Frontal cortex (tissue), 4 donors: ENCODE data around the gene ZNF91. TPM values are rescaled to one million over a fixed set of nuclear protein-coding genes. Genes with fewer than 3 reads are reported as not detected.
"Not testable (repeated sequence)": the region's sequence is repeated elsewhere in the genome, so short reads cannot be mapped to it uniquely, and the experiment has no call there.

Source experiments
- DNase-seq, 2 donors: peaks; one replicate each; pipeline ENCODE4 v3.0.0; 2012; ENCODE audit warnings: low spot score in 2 of 2
- FAIRE-seq: peaks from 2 replicates; lab custom pipeline; 2012; peaks lifted over from hg19 to GRCh38; lab: Jason Lieb, UNC
- total RNA-seq: library from RNA; depleted of rRNA; stranded (reverse); fragments of >200 nt; gene quantifications from one replicate; pipeline ENCODE4 v1.2.3, GENCODE V29; 2014
- donor health status: control.
- donor health status: control.
- donor health status: control.

ZNF91 gene
- total RNA-seq, 1 donor from 2014 or later = 624 TPM

DNA sequence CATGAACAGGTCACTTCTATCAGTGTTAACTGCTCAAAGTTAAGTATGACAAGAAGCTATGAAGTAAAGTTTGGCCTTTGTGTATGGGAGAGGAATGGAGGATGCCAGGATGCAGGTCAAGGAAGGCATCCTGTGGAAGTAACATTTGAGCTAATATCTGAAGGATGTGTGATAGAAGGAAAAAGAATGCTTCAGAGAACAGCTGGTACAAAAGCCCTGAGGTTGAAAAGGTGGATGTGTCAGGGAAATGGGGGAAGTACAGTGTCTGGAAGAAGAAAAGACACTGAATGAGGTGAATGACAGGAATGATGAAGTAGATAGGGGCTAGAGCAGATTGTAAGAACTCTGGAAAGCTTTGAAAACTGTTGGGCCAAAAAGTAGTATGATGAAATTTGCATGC, 67.1 kb downstream of the ZNF91 start:
- FAIRE-seq (no peak), DNase-seq (no peak)

DNA sequence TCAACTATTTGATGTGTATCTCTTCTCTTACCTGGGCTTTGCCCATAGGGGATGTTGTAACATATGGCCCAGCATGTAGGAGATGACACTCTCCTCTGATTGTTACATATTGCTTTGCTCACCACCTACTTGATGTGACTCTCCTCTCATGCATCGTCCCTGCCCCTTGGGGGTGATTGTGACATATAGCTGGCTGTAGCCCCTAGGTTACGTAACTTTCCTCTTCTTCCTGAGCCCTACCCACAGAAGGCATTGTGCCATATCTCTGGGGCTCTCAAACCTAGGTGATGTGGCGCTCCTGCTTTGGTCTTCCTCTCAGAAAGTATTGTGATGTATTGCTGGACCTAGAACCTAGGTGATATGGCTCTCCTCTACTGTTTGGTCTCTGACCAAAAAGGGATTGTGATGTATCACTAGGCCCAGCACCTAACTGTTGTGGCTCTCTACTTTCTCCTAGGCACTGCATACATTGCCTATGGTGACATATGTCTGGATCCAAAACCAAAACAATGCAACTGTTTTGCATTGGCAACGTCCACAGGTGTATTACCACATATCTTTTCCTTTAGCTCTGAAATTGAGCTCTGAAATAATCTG, 73.2 kb downstream of the ZNF91 start:
- no peak for FAIRE-seq
- DNase-seq = no peak

- FAIRE-seq, DNase-seq: not testable (repeated sequence)
Observed at GRCh38 chr19:23321403-23321802, 73.9 kb downstream of the ZNF91 start.

- DNase-seq, FAIRE-seq: not testable (repeated sequence)
Observed at GRCh38 chr19:23319571-23319970, 75.7 kb downstream of the ZNF91 start.

DNA sequence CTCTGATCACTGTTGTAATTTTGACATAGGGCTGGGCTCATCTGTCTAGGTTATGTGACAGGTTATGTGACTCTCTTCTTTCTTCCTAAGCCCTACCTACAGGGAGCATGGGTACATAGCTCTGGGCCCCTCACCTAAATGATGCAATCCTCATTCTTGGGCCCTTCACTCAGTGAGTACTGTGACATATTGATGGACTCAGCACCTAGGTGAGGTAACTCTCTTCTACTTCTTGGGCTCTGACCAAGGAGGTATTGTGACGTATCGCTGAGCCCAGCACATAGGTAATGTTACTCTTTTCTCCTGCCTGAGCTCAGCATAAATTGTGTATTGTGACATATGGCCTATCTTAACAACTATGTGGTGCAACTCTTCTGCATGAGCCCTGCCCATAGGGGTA, 76.3 kb downstream of the ZNF91 start:
- not testable (repeated sequence) for FAIRE-seq, DNase-seq

GRCh38 chr19:23318143-23318542, 77.1 kb downstream of the ZNF91 start:
- FAIRE-seq (no peak), DNase-seq (no peak)

DNA sequence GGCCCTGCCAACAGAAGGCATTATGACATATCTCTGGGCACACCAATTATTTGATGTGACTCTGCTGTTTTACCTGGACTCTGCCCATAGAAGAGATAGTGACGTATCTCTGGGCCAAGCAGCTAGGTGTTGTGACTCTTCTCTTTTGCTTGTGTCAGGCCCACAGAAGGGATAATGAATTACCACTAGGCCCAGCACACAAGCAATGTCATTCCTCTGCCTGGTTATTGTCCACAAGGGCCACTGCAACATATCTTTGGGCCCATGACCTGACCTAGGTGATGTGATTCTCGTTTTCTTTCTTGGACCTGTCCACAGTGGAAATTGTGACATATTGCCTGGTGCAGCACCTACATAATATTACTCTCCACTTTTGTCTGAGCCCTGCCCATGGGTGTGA, 80.0 kb downstream of the ZNF91 start:
- FAIRE-seq = no peak

DNA sequence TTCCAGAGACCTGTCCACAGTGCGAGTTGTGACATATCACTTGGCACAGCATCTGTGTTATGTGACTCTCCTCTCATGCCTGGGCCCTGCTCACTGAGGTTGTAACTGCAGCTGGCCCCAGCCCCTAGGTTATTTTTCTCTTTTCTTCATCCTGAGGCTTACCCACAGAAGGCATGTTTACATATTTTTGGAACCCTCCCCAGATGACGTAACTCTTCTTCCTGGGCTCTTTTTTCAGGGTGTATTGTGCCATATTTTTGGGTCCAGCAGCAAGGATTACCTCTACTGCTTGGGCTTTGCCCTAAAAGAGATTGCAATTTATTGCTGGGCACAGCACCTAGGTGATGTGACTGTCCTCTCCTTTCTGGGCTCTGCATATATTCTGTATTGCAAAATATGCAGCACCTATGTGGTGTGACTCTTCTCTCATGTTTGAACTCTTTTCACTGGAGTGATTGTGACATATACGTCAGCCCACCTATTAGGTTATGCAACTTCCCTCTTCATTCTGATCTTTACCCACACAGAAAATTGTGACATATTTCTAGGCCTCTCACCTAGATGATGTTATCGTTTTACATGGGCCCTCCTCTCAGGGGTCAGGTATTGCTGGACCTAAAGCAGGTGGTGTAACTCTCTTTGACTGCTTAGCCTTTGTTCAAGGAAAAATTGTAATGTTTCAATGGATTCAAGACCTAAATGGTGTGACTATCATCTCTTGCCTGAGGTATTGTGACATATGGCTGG, 80.6 kb downstream of the ZNF91 start:
- DNase-seq (no peak), FAIRE-seq (no peak)

More for the DNA sequence above, 80.0 kb downstream of the ZNF91 start:
- no peak for DNase-seq

DNA sequence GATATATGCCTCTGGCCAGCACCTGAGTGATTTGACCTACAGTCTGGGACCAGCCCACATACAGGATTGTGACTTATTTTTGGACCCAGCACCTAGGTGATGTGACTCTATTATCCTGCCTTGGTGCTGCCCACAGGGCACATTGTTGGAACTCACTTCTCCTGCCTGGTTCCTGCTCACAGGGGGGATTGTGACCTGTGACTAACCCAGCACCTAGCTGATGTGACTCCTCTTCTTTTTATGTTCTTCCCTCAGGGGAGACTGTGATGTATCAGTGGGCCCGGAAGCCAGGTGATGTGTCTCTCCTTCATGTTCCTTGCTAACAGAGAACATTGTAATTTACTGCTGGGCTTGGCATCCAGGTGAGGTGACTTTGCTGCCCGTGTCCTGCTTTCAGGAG, 82.1 kb downstream of the ZNF91 start:
- DNase-seq = no peak

DNA sequence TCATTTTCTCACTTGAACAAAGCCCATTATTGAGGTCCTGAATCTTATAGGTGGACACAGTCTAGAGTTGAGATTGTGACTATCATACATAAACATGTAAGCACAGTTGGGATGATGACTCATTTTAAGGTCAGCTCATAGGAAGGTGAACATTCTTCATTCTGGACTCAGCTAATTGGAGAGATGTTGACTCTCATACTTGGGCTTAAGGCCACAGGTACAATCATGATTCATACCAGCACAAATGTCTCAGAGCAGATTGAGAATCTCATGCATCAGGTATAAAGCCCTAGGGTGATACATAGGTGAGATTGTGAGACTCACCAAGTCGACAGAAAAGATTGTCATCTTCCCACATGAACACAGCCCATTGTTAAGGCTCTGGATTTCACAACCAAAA, 82.8 kb downstream of the ZNF91 start:
- DNase-seq (no peak), FAIRE-seq (no peak)

More for the DNA sequence above, 82.1 kb downstream of the ZNF91 start:
- no peak for FAIRE-seq

DNA sequence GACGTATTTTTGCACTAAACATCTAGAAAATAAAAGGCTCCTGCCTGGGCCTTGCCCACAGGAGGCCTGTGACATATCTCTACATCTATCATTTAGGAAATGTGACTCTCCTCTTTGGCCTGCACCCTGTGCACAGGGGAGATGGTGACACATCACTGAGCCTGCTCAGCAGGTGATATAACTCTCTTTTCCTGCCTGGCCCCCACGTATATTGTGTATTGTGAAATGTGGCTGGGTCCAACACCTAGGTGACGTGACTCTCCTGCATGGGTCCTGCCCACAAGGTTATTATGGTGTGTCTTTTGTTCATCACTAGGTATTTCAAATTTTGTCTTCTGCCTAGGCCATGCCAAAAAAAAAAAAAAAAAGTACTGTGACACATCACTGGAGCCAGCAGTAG, 83.7 kb downstream of the ZNF91 start:
- FAIRE-seq (no peak), DNase-seq (no peak)

DNA sequence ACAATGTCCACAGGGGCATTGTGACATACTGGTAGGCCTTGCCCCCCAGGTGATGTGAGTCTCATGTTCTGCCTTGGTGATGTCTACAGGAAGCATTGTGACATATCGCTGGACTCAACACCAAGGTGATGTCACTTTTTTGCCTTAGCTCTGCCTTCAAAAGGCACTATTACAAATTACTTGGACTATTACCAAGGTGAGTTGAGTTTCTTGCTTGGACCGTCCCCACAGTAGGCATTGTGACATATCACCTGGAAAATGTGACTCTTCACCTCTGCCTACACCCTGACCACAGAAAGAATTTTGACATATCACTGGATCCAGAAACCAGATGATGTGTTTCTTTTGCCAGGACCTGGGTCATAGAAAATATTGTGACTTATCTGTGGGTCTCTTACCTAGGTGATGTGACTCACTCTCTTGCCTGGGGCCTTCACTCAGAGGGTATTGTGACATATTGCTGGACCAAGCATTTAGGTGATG, 84.5 kb downstream of the ZNF91 start:
- DNase-seq = no peak
- FAIRE-seq = no peak

DNA sequence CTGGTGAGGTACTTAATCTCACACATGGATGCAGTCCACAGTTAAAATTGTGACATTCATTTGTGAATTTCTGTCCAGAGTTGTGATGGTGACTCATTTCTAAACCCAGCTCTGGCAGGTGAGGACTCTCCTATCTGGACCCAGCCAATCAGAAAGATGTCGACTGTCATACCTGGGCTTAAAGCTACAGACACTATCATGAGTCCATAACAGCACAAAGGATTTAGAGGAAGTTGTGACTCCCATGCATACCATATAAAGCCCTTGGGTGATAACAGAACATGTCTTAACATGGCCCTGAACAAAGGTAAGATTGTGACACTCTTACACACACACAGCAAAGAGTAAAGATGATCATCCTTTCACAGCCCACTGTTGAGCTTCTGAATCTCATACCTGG, 85.3 kb downstream of the ZNF91 start:
- no peak for FAIRE-seq
- DNase-seq = no peak

GRCh38 chr19:23305555-23305954, 89.7 kb downstream of the ZNF91 start:
- no peak for FAIRE-seq
- no peak for DNase-seq

DNA sequence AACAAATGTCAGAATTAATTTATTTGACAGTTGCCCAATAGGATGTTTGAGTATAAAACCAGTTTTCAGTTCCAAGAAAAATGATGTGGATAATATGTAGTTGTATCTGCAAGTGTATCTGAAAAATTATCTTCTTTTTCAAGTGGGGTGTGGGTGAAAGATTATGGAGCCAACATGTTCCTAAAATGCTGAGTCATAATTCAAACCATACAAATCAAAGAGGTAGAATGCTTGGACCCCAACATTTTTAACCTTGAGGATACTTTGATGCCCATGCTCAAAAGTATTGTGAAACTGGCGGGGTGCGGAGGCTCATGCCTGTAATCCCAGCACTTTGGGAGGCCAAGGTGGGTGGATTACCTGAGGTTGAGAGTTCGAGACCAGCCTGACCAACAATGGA, 91.0 kb downstream of the ZNF91 start:
- no peak for DNase-seq
- no peak for FAIRE-seq

GRCh38 chr19:23294141-23294540, 101.1 kb downstream of the ZNF91 start:
- FAIRE-seq (no peak), DNase-seq (no peak)

- DNase-seq, FAIRE-seq: not testable (repeated sequence)
Observed at GRCh38 chr19:23289966-23290365, 105.3 kb downstream of the ZNF91 start.
